Lower leg skin (tissue), 4 donors: Measurements from ENCODE around the gene TMEM259. TPM values are rescaled to one million over a fixed set of nuclear protein-coding genes. Genes with fewer than 3 reads are reported as not detected.

Experiments used
- DNase-seq, 2 donors: peaks; one replicate each; pipeline ENCODE4 v3.0.0-alpha.2; 2019; ENCODE audit warnings: low spot score in 2 of 2
- H3K4me3 ChIP-seq: fragments of 200-600 bp; sonication (generic); 2 replicates; pipeline ENCODE4 v1.5.1; 2017; ENCODE audit warnings: mild to moderate bottlenecking, low read depth; ENCODE audit not compliant: poor library complexity, severe bottlenecking
- POLR2A ChIP-seq, 2 donors: fragments of 450-650 bp; IDR thresholded peaks; one replicate each; pipeline ENCODE4 v1.6.1; 2016 to 2017; ENCODE audit warnings: antibody characterized with exemption in 2 of 2, mild to moderate bottlenecking in 1 of 2, moderate library complexity in 1 of 2
- WGBS, 2 donors: methylation state at CpG; one replicate each; pipeline ENCODE4 v1.1.5; 2018; 5-methylcytosine and 5-hydroxymethylcytosine counted together
- intact Hi-C: fragments of 100-400 bp; cut with DNase I; formaldehyde crosslinking; loops from one replicate; pipeline ENCODE4 v1.15.0; 2023; ENCODE audit warnings: low total_unique reads
- total RNA-seq, 4 donors: library from RNA; depleted of rRNA; stranded (reverse); fragments of >200 nt; gene quantifications; one replicate each; pipeline ENCODE4 v1.1.0, GENCODE V29; 2016
- TF ChIP-seq, protein P1 (sequence below), 3 donors: fragments of 450-650 bp; IDR thresholded peaks; one replicate each; pipeline ENCODE4 v1.5.1; 2016; ENCODE audit warnings: antibody characterized with exemption in 3 of 3, mild to moderate bottlenecking in 3 of 3, moderate library complexity in 2 of 3

TMEM259 gene
- total RNA-seq, 4 donors from 2014 or later, result 180 to 299 (median 226) TPM

DNA sequence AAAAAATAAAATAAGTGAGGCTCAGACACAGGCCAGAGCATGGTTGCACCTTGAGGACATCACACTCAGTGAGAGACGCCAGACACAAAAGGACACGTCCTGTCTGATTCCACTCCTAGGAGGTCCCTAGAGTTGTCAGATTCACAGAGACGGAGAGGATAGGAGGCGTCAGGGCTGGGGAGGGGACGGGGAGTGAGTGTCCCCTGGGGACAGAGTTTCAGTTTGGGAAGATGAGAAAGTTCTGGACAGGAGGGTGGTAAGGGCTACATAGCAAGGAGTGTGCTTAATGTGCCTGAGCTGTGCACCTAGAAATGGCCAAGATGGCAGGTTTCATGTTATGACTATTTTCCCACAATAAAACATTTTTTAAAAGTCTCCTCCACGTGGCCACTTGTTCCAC, 22.9 kb downstream of the TMEM259 start:
- no peak for TF ChIP-seq POLR2A (IDR thresholded peaks at IDR 0.05)
- TF ChIP-seq, protein P1, sequence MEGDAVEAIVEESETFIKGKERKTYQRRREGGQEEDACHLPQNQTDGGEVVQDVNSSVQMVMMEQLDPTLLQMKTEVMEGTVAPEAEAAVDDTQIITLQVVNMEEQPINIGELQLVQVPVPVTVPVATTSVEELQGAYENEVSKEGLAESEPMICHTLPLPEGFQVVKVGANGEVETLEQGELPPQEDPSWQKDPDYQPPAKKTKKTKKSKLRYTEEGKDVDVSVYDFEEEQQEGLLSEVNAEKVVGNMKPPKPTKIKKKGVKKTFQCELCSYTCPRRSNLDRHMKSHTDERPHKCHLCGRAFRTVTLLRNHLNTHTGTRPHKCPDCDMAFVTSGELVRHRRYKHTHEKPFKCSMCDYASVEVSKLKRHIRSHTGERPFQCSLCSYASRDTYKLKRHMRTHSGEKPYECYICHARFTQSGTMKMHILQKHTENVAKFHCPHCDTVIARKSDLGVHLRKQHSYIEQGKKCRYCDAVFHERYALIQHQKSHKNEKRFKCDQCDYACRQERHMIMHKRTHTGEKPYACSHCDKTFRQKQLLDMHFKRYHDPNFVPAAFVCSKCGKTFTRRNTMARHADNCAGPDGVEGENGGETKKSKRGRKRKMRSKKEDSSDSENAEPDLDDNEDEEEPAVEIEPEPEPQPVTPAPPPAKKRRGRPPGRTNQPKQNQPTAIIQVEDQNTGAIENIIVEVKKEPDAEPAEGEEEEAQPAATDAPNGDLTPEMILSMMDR (IDR thresholded peaks at IDR 0.05), result no peak
- intact Hi-C loops, result no loop called here
- 17 to 19% methylated on average over 6 of the region's 6 CpGs for WGBS, 2 donors
- H3K4me3 ChIP-seq, result no peak overlapping the region
- DNase-seq, result no peak

DNA sequence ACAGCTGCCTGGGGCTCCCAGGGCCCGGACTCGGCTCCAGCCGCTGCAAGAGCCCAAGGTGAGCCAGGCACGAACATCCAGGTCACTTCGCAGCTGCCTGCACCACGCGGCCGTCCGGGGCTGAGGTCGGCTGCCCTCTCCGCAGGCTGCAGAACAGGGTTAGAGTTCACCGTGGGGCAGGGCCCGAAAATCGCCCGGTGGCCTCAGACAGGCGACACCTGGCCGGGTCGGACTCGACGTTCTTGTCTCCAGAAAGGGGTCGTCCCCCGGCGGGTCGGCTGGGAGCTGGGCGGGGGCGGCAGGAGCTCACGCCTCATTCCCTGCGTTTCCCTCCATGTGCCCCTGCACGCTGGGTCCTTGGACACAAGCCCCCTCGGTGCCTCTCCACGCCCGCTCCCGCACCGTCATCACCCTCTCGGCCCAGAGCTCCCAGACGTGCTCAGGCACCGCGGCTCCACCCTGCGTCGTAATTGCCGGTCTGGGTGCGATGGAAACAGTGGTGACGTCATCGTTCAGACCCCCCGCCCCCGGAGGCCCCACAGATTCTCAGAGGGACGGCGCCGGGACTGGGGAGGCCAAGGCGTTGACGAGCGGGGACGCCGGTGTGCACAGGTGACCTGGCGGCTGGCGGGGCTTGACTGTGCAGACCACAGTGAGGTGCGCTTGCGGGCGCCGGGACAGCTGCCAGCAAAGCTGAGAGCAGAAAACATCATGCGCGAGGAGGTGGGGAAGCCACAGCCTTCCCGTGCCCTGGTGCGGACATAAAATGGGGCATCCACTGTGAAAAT, 24.7 kb downstream of the TMEM259 start:
- no peak overlapping the region for H3K4me3 ChIP-seq
- TF ChIP-seq, protein P1 (IDR thresholded peaks at IDR 0.05), result no peak
- no peak for TF ChIP-seq POLR2A (IDR thresholded peaks at IDR 0.05)
- intact Hi-C loops, result no loop called here
- WGBS, 2 donors, result 12 to 19% methylated on average over 52 to 62 of the region's 64 CpGs
- DNase-seq, result no peak

DNA sequence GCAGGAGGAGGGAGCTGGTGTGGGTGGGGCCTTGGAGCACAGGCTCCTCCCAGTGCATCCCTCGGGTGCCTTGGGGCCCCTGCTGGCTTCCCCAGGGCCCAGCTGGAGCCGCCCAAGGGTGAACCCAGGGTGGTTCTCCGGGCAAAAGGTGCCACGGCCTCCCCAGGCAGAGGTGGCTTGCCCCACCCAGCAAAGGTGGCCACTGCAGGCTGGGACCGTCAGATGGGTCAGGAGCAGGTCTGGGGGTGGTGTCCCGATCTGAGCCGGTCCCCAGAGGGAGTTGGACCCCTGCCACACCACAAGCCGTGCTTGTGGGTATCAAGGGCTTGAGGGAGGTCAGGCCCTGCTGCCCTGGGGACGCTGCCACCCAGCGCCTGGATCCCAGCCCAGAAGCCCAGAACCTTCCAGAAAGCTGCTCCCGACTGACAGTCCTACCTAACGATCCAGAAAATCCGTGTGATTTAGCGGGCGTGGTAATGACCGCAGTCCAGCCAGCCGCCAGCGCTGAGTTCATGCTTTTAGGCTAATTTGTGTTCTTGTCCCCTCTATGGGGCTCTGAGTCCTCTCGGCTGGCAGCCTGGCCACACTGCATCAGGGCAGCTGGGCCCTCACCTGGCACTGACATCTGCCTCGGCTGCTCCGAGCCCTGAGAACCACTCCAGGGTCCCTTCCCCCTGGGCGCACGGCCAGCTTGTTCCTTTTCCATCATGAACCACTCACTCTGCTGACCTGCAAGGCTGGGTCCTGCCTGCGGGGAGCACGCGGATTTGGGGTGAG, 25.7 kb downstream of the TMEM259 start:
- no peak overlapping the region for H3K4me3 ChIP-seq
- 51 to 64% methylated on average over 19 to 25 of the region's 26 CpGs for WGBS, 2 donors
- intact Hi-C loops, result no loop called here
- TF ChIP-seq, protein P1 (IDR thresholded peaks at IDR 0.05), result no peak
- no peak for TF ChIP-seq POLR2A (IDR thresholded peaks at IDR 0.05)
- DNase-seq, result no peak

DNA sequence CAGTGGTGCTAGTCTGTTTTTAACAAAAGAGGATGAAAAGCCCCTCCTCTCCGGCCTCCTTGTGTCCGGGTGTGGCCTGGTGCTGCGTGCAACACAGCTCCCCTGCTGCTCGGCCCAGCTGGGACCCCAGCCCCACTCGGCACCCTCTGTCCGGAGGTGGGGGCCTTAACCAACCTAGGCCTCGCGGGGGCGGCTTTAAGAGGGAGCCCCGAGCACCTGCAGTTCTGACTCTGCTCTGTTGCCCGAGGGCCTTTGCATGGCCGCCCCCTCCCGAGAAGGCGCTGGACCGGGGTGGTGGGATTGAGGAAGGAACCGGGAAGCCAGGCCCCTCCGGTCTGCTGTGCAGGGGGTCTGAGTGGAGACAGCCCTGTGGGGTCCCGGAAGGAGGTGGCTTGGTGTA, 26.4 kb downstream of the TMEM259 start:
- TF ChIP-seq POLR2A (IDR thresholded peaks at IDR 0.05), result no peak
- no peak for DNase-seq
- intact Hi-C loops, result no loop called here
- no peak overlapping the region for H3K4me3 ChIP-seq
- 86 to 88% methylated on average over 13 to 17 of the region's 18 CpGs for WGBS, 2 donors

DNA sequence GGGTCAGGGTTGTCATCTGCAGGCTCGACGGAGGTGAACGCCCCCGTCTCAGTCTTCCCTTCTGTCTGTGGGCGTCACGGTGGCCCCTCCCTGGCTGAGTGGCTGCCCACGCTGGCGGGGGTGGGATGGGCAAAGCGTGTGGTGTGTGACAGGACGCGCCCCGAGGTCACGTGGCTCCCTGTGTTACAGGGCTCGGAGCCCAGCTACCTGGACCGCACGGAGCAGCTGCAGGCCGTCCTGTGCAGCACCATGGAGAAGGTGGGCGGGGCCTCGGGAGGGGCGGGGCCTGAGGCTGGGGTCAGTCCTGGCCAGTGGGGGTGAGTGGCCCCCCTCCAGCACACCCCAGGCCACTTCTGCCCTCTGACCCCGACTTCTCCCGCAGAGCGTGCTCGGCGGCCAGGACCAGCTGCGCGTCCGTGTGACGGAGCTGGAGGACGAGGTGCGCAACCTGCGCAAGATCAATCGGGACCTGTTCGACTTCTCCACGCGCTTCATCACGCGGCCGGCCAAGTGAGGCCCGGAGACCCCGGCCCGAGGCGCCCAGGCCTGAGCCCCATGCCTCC, 27.0 kb downstream of the TMEM259 start:
- no peak overlapping the region for H3K4me3 ChIP-seq
- TF ChIP-seq POLR2A (IDR thresholded peaks at IDR 0.05), result no peak
- TF ChIP-seq, protein P1 (IDR thresholded peaks at IDR 0.05), result no peak
- 84 to 91% methylated on average over 24 to 43 of the region's 43 CpGs for WGBS, 2 donors
- no peak for DNase-seq
- intact Hi-C loops, result no loop called here

DNA sequence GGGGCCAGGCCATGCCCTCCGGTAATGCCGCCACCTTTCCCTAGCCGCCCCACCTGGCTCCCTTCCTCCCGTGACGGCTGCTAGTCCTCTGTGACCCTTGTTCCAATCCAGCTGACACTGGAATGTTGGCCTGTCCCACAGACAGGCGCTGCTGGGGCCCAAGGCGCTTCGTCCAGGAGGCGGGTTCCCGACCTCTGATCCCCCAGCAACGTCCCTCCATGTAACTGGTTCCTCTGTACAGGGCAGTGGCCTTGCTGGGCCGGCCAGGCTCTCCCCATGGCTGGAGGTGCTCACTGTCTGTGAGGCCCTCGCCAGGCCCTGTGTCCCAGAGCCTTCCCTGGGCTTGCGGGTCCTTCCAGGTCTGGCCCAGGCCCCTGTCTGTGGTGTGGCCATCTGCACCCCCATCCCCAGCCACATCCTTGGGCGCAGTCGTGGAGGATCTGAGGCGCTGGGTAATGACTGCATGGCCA, 27.5 kb downstream of the TMEM259 start:
- WGBS, 2 donors, result 90 to 92% methylated on average over 12 to 17 of the region's 17 CpGs
- intact Hi-C loops, result no loop called here
- DNase-seq, result no peak
- TF ChIP-seq POLR2A (IDR thresholded peaks at IDR 0.05), result no peak
- TF ChIP-seq, protein P1 (IDR thresholded peaks at IDR 0.05), result no peak
- H3K4me3 ChIP-seq, result no peak overlapping the region
